SK-N-SH treated with all-trans-retinoic acid at 6 μM for 48 hours (cell line): ENCODE data around the gene KRT72.

Experiments used
- ARNTL ChIP-seq: fragments of 450-650 bp; formaldehyde crosslinking; IDR thresholded peaks from 2 replicates; pipeline ENCODE4 v1.5.0; 2020; ENCODE audit warnings: low read depth, mild to moderate bottlenecking, moderate library complexity, borderline replicate concordance
- CSDC2 ChIP-seq: fragments of 250-450 bp; sonication (Bioruptor Pico); IDR thresholded peaks from 2 replicates; pipeline ENCODE4 v1.5.0; 2020; ENCODE audit warnings: mild to moderate bottlenecking, moderate library complexity
- ISL1 ChIP-seq: fragments of 250-450 bp; sonication (Bioruptor Pico); IDR thresholded peaks from 2 replicates; pipeline ENCODE4 v2.1.2; 2022; ENCODE audit warnings: mild to moderate bottlenecking, moderate library complexity
- PATZ1 ChIP-seq: fragments of 250-450 bp; sonication (Bioruptor Pico); IDR thresholded peaks from 2 replicates; pipeline ENCODE4 v1.8.0; 2020; ENCODE audit warnings: mild to moderate bottlenecking, moderate library complexity, borderline replicate concordance
- POU6F1 ChIP-seq: fragments of 250-450 bp; sonication (Bioruptor Pico); IDR thresholded peaks from 2 replicates; pipeline ENCODE4 v1.8.0; 2021; ENCODE audit warnings: low read depth, mild to moderate bottlenecking, moderate library complexity, borderline replicate concordance
- RARB ChIP-seq: fragments of 250-450 bp; sonication (Bioruptor Pico); IDR thresholded peaks from 2 replicates; pipeline ENCODE4 v1.8.0; 2021; ENCODE audit warnings: mild to moderate bottlenecking, moderate library complexity
- ZFP3 ChIP-seq: fragments of 250-450 bp; sonication (Bioruptor Pico); IDR thresholded peaks from 2 replicates; pipeline ENCODE4 v1.5.0; 2020; ENCODE audit warnings: mild to moderate bottlenecking, moderate library complexity
- ZFP30 ChIP-seq: fragments of 450-650 bp; formaldehyde crosslinking; IDR thresholded peaks from 2 replicates; pipeline ENCODE4 v1.5.0; 2022; ENCODE audit warnings: mild to moderate bottlenecking, moderate library complexity
- ZNF565 ChIP-seq: fragments of 450-650 bp; formaldehyde crosslinking; conservative IDR thresholded peaks from 2 replicates; pipeline ENCODE4 v1.5.0; 2020; ENCODE audit warnings: low read depth, mild to moderate bottlenecking, moderate library complexity
- ZNF70 ChIP-seq: fragments of 450-650 bp; formaldehyde crosslinking; IDR thresholded peaks from 2 replicates; pipeline ENCODE4 v1.5.0; 2020; ENCODE audit warnings: mild to moderate bottlenecking, moderate library complexity
- TF ChIP-seq, protein P1 (sequence below): fragments of 250-450 bp; sonication (Bioruptor Pico); IDR thresholded peaks from 2 replicates; pipeline ENCODE4 v1.5.0; 2020; ENCODE audit warnings: mild to moderate bottlenecking, moderate library complexity
- TF ChIP-seq, protein P2 (sequence below): fragments of 250-450 bp; sonication (Bioruptor Pico); IDR thresholded peaks from 2 replicates; pipeline ENCODE4 v1.5.1; 2020; ENCODE audit warnings: low read depth, mild to moderate bottlenecking, moderate library complexity

DNA sequence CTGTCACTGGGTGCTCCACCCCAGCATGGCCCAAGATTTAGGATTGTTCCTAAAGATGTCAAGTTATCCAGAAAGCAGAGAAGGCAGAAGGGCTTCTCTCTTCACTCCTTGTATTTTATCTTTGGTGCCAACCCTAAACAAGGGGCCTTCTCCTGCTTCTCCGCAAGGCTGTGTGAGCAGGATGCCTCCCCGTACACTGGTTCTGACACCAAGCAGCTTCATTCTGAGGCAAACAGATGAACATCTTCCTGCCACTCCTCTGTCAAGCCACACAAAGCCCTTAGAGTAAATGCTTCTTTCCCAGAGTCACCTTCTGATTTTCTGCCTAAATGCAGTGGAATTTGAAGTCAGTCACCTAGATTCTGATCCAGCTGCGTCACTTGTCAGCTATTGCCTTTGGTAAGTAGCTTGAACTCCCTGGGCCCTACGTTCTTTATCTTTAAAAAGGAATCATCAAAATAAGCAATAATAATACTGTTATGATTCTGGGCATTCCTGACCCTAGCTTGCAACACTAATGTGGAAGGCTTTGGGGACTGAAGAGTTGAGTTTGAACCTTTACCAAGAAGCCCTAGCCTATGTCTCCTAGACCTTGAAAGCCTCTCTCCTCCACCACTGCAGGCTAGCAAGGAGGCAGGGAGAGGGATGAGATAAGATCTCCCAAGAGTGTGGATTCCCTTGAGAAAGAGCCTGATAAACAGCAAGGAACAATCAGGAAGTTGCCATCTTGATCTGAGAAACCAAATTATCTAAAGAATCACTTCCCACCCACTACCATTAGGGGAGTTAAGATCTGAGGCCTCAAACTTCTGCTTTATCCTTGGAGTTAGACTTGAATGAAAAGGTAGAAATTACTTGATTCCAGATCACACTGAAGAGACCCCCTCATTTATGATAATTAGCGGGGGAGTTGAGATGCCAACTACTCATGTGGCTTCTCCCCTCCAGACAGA lies 11.4 kb upstream of the KRT72 start:
- TF ChIP-seq, protein P1, sequence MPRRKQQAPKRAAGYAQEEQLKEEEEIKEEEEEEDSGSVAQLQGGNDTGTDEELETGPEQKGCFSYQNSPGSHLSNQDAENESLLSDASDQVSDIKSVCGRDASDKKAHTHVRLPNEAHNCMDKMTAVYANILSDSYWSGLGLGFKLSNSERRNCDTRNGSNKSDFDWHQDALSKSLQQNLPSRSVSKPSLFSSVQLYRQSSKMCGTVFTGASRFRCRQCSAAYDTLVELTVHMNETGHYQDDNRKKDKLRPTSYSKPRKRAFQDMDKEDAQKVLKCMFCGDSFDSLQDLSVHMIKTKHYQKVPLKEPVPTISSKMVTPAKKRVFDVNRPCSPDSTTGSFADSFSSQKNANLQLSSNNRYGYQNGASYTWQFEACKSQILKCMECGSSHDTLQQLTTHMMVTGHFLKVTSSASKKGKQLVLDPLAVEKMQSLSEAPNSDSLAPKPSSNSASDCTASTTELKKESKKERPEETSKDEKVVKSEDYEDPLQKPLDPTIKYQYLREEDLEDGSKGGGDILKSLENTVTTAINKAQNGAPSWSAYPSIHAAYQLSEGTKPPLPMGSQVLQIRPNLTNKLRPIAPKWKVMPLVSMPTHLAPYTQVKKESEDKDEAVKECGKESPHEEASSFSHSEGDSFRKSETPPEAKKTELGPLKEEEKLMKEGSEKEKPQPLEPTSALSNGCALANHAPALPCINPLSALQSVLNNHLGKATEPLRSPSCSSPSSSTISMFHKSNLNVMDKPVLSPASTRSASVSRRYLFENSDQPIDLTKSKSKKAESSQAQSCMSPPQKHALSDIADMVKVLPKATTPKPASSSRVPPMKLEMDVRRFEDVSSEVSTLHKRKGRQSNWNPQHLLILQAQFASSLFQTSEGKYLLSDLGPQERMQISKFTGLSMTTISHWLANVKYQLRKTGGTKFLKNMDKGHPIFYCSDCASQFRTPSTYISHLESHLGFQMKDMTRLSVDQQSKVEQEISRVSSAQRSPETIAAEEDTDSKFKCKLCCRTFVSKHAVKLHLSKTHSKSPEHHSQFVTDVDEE (CRISPR knock-in tag) = no peak
- TF ChIP-seq ZFP3 (CRISPR knock-in tag) = no peak
- no peak for TF ChIP-seq PATZ1
- TF ChIP-seq ISL1 (CRISPR knock-in tag) = no peak
- TF ChIP-seq CSDC2 (CRISPR knock-in tag) = no peak
- no peak for TF ChIP-seq ARNTL (CRISPR knock-in tag)
- no peak for TF ChIP-seq RARB
- TF ChIP-seq ZNF70 (CRISPR knock-in tag) = no peak
- TF ChIP-seq ZFP30 = no peak
- TF ChIP-seq POU6F1 (CRISPR knock-in tag) = no peak
- TF ChIP-seq ZNF565 (CRISPR knock-in tag) = no peak
- TF ChIP-seq, protein P2, sequence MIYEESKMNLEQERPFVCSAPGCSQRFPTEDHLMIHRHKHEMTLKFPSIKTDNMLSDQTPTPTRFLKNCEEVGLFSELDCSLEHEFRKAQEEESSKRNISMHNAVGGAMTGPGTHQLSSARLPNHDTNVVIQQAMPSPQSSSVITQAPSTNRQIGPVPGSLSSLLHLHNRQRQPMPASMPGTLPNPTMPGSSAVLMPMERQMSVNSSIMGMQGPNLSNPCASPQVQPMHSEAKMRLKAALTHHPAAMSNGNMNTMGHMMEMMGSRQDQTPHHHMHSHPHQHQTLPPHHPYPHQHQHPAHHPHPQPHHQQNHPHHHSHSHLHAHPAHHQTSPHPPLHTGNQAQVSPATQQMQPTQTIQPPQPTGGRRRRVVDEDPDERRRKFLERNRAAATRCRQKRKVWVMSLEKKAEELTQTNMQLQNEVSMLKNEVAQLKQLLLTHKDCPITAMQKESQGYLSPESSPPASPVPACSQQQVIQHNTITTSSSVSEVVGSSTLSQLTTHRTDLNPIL (CRISPR knock-in tag) = no peak
